IMR-90 (cell line): ENCODE data around the gene CPED1. TPM values are rescaled to one million over a fixed set of nuclear protein-coding genes. Genes with fewer than 3 reads are reported as not detected.
A peak's percentile ranks its signal among the peaks of the same experiment; 100 is the strongest.

Experiments
- ATAC-seq: fragments of 200-7000 bp; cut with Tn5 transposase; 2 replicates; pipeline ENCODE4 v1.9.1; 2020; ENCODE audit warnings: low read depth, mild to moderate bottlenecking, moderate library complexity
- BruUV-seq: library from RNA; stranded (reverse); fragments of 400-500 nt; replicated peaks from 2 replicates; lab custom pipeline; 2021; lab: Mats Ljungman, UMichigan
- CTCF ChIA-PET: fragments of 300-600 bp; formaldehyde crosslinking; extraction: SDS; loops from one replicate; lab custom pipeline; 2021; ENCODE audit warnings: antibody characterized with exemption; lab: Yijun Ruan, JAX
- POLR2A ChIA-PET: fragments of 300-600 bp; sonication (Branson Sonifier 250); formaldehyde crosslinking; loops from one replicate; lab custom pipeline; 2022; ENCODE audit warnings: antibody characterized with exemption; ENCODE audit not compliant: unreplicated experiment; lab: Charles Lee
- DNase-seq: peaks from one replicate; pipeline ENCODE4 v3.0.0; 2013
- H2AFZ ChIP-seq: replicated peaks from 2 replicates; pipeline ENCODE3; 2013; ENCODE audit warnings: low read length, mild to moderate bottlenecking; ENCODE audit not compliant: poor library complexity
- H2AK5ac ChIP-seq: 2 replicates; pipeline ENCODE4 v1.6.1; 2013; ENCODE audit warnings: low read depth, low read length, inconsistent platforms
- H2AK9ac ChIP-seq: replicated peaks from 2 replicates; pipeline ENCODE3; 2013; ENCODE audit warnings: mild to moderate bottlenecking, low read depth, low read length, moderate library complexity; ENCODE audit not compliant: poor library complexity
- H2BK120ac ChIP-seq: 2 replicates; pipeline ENCODE4 v1.6.1; 2013; ENCODE audit warnings: low read depth, low read length, inconsistent platforms
- H2BK15ac ChIP-seq: 3 replicates; pipeline ENCODE4 v1.6.1; 2013; ENCODE audit warnings: low read depth, low read length, inconsistent platforms
- H2BK20ac ChIP-seq: 2 replicates; pipeline ENCODE4 v1.6.1; 2013; ENCODE audit warnings: low read depth, mild to moderate bottlenecking, inconsistent platforms, low read length, moderate library complexity
- H2BK5ac ChIP-seq: 2 replicates; pipeline ENCODE4 v1.6.1; 2013; ENCODE audit warnings: mild to moderate bottlenecking, low read depth, low read length, inconsistent platforms; ENCODE audit not compliant: poor library complexity, severe bottlenecking
- H3K14ac ChIP-seq: replicated peaks from 2 replicates; pipeline ENCODE4 v1.6.1; 2013; ENCODE audit warnings: low read depth, low read length, inconsistent platforms
- H3K18ac ChIP-seq: 2 replicates; pipeline ENCODE4 v1.6.1; 2013; ENCODE audit warnings: low read depth, low read length, control low read depth
- H3K23ac ChIP-seq: 2 replicates; pipeline ENCODE4 v1.6.1; 2013; ENCODE audit warnings: low read depth, low read length, inconsistent platforms
- H3K27ac ChIP-seq: 2 replicates; pipeline ENCODE4 v1.5.1; 2013; ENCODE audit warnings: mild to moderate bottlenecking, control low read depth, low read length; ENCODE audit not compliant: insufficient read depth
- H3K27me3 ChIP-seq: 2 replicates; pipeline ENCODE4 v1.6.1; 2013; ENCODE audit warnings: low read length; ENCODE audit not compliant: control insufficient read depth, insufficient read depth
- H3K36me3 ChIP-seq: 2 replicates; pipeline ENCODE4 v1.6.1; 2013; ENCODE audit warnings: low read length, mixed read lengths; ENCODE audit not compliant: control insufficient read depth, insufficient read depth
- H3K4ac ChIP-seq: 2 replicates; pipeline ENCODE4 v1.6.1; 2013; ENCODE audit warnings: low read depth, low read length, inconsistent platforms
- H3K4me1 ChIP-seq: 2 replicates; pipeline ENCODE4 v1.6.1; 2013; ENCODE audit warnings: low read length, mixed read lengths; ENCODE audit not compliant: control insufficient read depth, insufficient read depth
- H3K4me2 ChIP-seq: 2 replicates; pipeline ENCODE4 v1.6.1; 2013; ENCODE audit warnings: low read depth, mild to moderate bottlenecking, control low read depth, low read length, moderate library complexity
- H3K4me3 ChIP-seq: 2 replicates; pipeline ENCODE4 v1.5.1; 2013; ENCODE audit warnings: low read depth, mild to moderate bottlenecking, control low read depth, low read length, moderate library complexity; ENCODE audit not compliant: insufficient read depth
- H3K56ac ChIP-seq: 2 replicates; pipeline ENCODE4 v1.6.1; 2013; ENCODE audit warnings: low read length, inconsistent platforms; ENCODE audit not compliant: insufficient read depth; ENCODE audit errors: extremely low read depth
- H3K79me1 ChIP-seq, 2 experiments: 2 replicates each; pipeline ENCODE4 v1.6.1; 2013; ENCODE audit warnings: low read length in 2 of 2, inconsistent platforms in 1 of 2, low read depth in 1 of 2
- H3K9ac ChIP-seq: 2 replicates; pipeline ENCODE4 v1.6.1; 2013; ENCODE audit warnings: low read depth, low read length, control low read depth
- H3K9me1 ChIP-seq: 2 replicates; pipeline ENCODE4 v1.6.1; 2013; ENCODE audit warnings: low read length, inconsistent platforms; ENCODE audit not compliant: insufficient read depth
- H3K9me3 ChIP-seq: 2 replicates; pipeline ENCODE4 v1.6.1; 2013; ENCODE audit warnings: low read length; ENCODE audit not compliant: control insufficient read depth, insufficient read depth
- H4K20me1 ChIP-seq: 2 replicates; pipeline ENCODE4 v1.6.1; 2013; ENCODE audit warnings: low read length, inconsistent platforms; ENCODE audit not compliant: insufficient read depth
- H4K5ac ChIP-seq: 2 replicates; pipeline ENCODE4 v1.6.1; 2013; ENCODE audit warnings: mild to moderate bottlenecking, low read depth, low read length, control low read depth
- H4K8ac ChIP-seq, 2 experiments: 2 replicates each; pipeline ENCODE4 v1.6.1; 2013; ENCODE audit warnings: low read depth in 2 of 2, low read length in 2 of 2, control low read depth in 1 of 2, inconsistent platforms in 1 of 2
- H4K91ac ChIP-seq: 2 replicates; pipeline ENCODE4 v1.6.1; 2013; ENCODE audit warnings: low read depth, low read length, inconsistent platforms; ENCODE audit not compliant: insufficient read depth
- BHLHE40 ChIP-seq: fragments of 150-350 bp; IDR thresholded peaks from 2 replicates; pipeline ENCODE4 v1.6.1; 2016; ENCODE audit warnings: mild to moderate bottlenecking, low read depth, low read length
- MAFK ChIP-seq: IDR thresholded peaks from 2 replicates; pipeline ENCODE4 v1.6.1; 2012; ENCODE audit warnings: low read depth, low read length, improper control_type of control experiment
- WGBS, 2 experiments: methylation state at CpG; one replicate each; pipeline versions ENCODE4 v1.1.5 to v1.1.7; 2013; ENCODE audit warnings: missing lambda C conversion rate in 2 of 2; ENCODE audit not compliant: insufficient read length in 1 of 2; ENCODE audit errors: extremely low coverage in 2 of 2; 5-methylcytosine and 5-hydroxymethylcytosine counted together
- dilution Hi-C: fragments of 300-500 bp; cut with HindIII; formaldehyde crosslinking; loops from one replicate; pipeline ENCODE4 v1.14.3; 2018; ENCODE audit warnings: low sequenced_read_pairs; ENCODE audit not compliant: unreplicated experiment
- in situ Hi-C: fragments of 300-500 bp; cut with MboI; formaldehyde crosslinking; loops from 3 replicates; pipeline ENCODE4 v1.14.3; 2019; ENCODE audit warnings: low sequenced_read_pairs, inconsistent platforms, mixed read lengths
- intact Hi-C: fragments of 100-400 bp; cut with micrococcal nuclease; formaldehyde crosslinking; loops from 2 replicates; pipeline ENCODE4 v1.10.0; 2022
- polyA plus RNA-seq, 3 experiments: library from polyadenylated mRNA; depleted of rRNA; stranded (reverse); fragments of >200 nt; gene quantifications; 2 replicates each; pipeline ENCODE4 v1.2.3, GENCODE V29; 2012; ENCODE audit warnings: low replicate concordance in 1 of 3
- total RNA-seq: library from RNA; depleted of rRNA; stranded (reverse); fragments of >200 nt; gene quantifications from 2 replicates; pipeline ENCODE4 v1.2.3, GENCODE V29; 2012

Gene CPED1
- total and polyA plus RNA-seq, 2 of the 4 experiments (the other 2 are of a cell fraction) = 31.2 to 96.8 TPM

DNA sequence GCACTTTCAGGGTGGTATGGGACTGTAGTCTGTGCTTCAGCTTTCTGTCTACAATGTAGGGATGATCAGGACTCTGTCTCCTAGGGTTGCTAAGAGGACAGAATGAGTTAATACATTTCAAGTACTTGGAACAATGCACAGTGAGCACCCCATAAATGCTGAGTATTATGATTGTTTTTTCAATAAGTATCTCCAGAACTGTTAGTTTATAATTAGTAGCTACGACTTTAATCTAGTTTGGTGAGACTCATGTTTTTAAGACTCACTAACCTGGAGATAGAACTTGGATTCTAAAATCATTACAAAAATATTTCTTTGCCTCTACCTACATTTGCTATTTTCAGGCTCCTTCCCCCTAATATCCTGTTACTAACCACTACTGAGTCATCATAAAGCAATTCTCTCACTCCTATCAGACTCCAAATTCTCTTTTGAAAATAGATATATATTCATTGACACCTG, 95.3 kb downstream of the CPED1 start:
- H3K4me1 ChIP-seq = peaks cover 23% of the 10 kb centered on the region

More for the DNA sequence above, 95.3 kb downstream of the CPED1 start:
- Histone ChIP-seq H4K91ac (peak overlapping the region; percentile 98), H3K9me1 (peaks cover 15% of the 10 kb centered on the region), H3K27ac (peak overlapping the region; percentile 92), H2AK5ac (peak overlapping the region; percentile 99), H3K18ac (peak overlapping the region; percentile 99), H3K36me3 (no peaks in the 10 kb centered on the region), H2AFZ (no peak overlapping the region), H3K4ac (peak overlapping the region; percentile 99), H3K79me1 (peaks cover 16 to 41% of the 10 kb centered on the region in 2 experiments; a peak in 3 of 4 replicates), H3K9me3 (no peaks in the 10 kb centered on the region), H3K56ac (peak overlapping the region; percentile 86), H3K4me2 (peak overlapping the region; percentile 61; the same call in 1 of the 2 replicates), H2BK5ac (peak overlapping the region; percentile 99), H3K4me3 (no peak overlapping the region), H3K9ac (peak overlapping the region; percentile 7; the same call in 1 of the 2 replicates), H4K8ac (peak overlapping the region; percentile 87 to 96), H2BK15ac (peak overlapping the region; percentile 83), H2BK120ac (peak overlapping the region; percentile 99), H4K5ac (peak overlapping the region; percentile 98), H3K23ac (peak overlapping the region; percentile 90), H3K14ac (peak overlapping the region; percentile 99), H2BK20ac (peak overlapping the region; percentile 100), H4K20me1 (no peaks in the 10 kb centered on the region), H2AK9ac (peak overlapping the region; percentile 82), H3K27me3 (no peaks in the 10 kb centered on the region)
- CTCF ChIA-PET = interaction anchor here (1.3 to 6.1 kb wide), 3 partner anchors 16 to 95 kb away, joined by 4 to 46 read pairs (median 7); partner anchors contain the start of gene CPED1
- no peak for ATAC-seq
- no CpG with 5 or more reads among the region's 1 CpG for WGBS, 2 experiments
- no peak for TF ChIP-seq BHLHE40
- TF ChIP-seq MAFK = 0 out of 2 replicates have a peak, but pooled peaks have one; percentile 6
- POLR2A ChIA-PET = interaction anchor here (0.7 to 3.6 kb wide), 2 partner anchors 15 to 94 kb away, joined by 3 to 26 read pairs; partner anchors contain the start of gene CPED1
- in situ Hi-C loops (no loop called here), intact Hi-C loops (loop anchor here (10.0 kb wide), 1 partner anchor 499 kb away; no protein-coding TSS in a partner anchor), dilution Hi-C loops (loop anchor here (25.0 kb wide), 1 partner anchor 97 kb away; the partner anchor contains the start of gene CPED1)
- peak; percentile 51 for DNase-seq
- BruUV-seq = no TSS peak
